Activated T-cell treated with anti-CD3 and anti-CD28 coated beads for 4 hours (primary cell): ENCODE data around the gene ARSG.
"Not testable (repeated sequence)": the region's sequence is repeated elsewhere in the genome, so short reads cannot be mapped to it uniquely, and the experiment has no call there.

ENCODE experiments used
- DNase-seq: peaks from one replicate; pipeline ENCODE4 v3.0.0-alpha.2; 2020

The ARSG gene

DNA sequence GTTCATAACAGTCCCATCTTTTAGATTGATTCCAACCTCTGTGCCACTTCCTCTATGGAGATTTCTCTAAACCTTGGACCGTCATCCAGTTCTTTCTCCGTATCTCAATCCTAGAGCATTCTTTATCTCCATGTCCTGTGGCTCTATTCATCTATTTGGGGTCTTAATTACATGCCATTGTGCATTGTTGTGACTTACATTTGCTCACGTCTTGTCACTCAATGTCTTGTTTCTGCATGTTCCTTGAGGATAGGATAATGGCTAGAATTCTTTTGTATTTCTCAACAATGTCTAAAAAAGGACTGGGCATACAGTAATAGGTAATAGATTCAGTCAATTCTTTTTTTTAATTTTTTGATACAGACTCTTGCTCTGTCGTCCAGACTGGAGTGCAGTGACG lies 50.2 kb downstream of the ARSG start:
- no peak for DNase-seq

DNA sequence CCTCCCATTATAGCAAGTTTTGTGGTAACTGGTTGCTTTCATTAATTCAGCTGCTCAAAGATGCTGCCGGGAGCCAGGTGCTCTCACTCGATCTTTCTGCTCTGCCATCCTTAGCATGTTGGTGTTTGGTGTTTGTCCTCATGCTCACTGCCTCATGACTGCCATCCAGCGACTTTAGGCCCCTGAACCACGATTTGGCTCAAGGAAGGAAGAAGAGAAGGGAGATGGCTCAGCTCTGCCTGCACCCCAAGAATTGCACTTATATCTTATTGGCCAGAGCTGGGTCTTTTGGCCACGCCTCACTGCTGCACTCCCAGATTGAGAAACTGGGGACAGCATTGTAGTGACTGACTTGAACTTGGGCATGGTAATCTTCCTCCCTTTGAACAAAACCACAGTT lies 52.7 kb downstream of the ARSG start:
- DNase-seq: no peak

DNA sequence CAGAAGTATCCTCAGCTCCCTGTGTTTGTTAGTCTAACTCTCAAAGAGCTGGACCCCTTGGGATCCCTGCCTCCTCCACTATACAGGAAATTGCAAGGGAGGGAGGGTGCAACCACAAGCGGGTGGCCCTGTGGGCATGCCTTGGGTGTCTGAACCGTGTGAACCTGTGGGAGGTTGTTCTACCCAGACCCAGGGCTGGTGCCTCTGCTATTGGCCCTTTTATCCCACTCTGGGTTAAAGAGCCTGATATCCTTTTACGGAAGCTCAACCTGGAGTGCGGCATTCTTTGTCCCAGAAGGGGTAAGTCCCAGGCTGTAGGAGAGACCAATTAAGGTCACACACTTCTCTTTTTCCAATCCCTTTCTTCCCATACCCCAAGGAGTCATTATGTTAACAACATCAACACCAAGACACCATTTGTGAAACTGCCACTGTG lies 53.4 kb downstream of the ARSG start:
- peak; percentile 31 for DNase-seq

DNA sequence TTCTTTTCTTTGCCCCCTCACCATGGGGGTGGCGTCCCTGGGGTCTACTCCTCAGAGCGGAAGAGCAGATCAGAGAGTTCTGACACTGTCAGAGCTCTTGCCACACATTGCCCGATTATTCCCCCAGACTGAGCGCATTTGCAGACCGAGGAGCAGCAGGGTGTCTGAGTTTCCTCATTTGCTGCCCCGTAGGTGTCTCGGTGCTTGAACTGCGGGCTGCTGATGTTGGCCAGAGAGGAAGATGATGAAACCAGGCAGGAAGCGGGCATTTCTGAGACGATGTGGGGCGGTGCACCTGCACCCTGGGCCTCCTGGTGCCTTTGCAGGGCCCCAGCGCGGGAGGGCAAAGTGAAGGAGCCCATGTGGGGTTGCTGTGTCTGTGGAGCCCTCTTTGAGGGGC lies 55.2 kb downstream of the ARSG start:
- peak; percentile 44 for DNase-seq

DNA sequence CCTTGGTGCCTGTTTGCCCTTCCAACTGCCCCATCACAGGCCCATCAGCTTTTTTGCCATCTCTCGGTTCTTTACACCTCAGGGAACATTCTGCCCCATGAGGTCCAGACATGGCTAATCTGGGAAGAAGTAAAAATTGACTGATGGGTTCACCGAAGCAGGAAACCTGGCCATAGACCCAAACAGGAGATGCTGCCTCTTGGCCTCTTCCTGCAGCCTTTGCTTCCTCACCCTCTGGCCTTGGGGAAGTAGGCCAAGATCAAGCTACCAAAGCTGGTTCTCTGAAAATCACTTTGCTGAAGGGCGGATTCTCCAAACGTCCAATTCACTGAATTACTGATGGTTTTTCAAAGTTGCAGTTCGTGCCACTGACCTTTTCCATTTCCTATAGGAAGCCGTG lies 56.1 kb downstream of the ARSG start:
- no peak for DNase-seq

DNA sequence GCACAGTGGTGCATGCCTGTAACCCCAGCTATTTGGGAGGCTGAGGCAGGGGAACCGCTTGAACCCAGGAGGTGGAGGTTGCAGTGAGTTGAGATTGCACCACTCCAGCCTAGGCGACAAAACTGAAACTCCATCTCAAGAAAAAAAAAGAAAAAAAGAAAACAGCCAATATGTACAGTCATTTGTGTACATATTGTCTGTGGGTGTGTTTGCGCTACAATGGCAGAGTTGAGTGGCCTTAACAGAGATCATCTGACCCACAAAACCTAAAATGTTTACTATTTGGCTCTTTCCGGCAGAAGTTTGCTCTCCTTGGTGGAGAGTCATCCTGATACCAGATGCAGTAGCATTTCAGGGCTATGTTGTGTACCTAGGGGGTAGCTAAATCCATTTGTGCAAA lies 57.9 kb downstream of the ARSG start:
- no peak for DNase-seq

DNA sequence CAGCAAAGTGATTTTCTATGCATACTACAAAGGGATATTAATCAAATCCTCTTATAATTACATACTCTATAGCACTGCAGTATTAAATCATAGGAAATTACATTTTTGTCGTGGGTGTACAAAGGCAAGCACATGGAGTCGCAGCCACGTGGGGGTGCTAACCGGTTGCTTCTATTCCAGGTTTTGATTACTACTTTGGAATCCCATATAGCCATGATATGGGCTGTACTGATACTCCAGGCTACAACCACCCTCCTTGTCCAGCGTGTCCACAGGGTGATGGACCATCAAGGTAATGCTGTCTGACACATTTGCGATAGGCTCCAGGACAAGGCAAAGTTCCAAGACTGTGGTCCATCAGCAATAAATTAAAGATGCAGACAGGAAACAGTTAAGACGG lies 60.1 kb downstream of the ARSG start:
- no peak for DNase-seq

DNA sequence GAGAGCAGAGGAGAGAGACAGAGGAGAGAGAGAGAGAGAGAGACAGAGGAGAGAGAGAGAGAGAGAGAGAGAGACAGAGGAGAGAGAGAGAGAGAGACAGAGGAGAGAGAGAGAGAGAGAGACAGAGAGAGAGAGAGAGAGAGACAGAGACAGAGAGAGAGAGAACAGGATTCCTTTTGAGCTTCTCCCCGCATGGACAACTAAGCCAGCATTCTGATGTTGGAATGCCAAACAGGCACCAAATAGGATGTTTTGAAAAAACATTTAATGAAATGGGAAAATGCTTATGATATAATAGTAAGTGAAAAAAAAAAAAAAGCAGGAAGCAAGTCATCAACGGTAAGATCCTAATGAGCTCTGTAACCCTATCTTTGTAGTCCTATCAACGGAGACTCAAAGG lies 60.7 kb downstream of the ARSG start:
- no peak for DNase-seq

DNA sequence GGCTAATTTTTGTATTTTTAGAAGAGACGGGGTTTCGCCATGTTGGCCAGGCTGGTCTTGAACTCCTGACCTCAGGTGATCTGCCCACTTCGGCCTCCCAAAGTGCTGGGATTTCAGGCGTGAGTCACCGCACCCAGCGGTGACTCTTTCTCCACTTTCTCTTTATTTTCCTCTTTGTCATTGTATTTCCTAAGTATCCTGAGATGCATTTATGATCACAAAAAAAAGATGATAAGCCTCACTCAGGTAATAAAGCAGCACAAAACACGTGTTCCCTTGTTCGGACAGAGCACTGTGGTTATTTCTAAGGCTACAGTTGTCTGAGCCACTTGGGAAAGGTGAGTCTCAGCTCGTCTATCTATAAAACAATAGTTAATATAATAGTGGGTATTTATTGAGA lies 61.4 kb downstream of the ARSG start:
- not testable (repeated sequence) for DNase-seq

DNA sequence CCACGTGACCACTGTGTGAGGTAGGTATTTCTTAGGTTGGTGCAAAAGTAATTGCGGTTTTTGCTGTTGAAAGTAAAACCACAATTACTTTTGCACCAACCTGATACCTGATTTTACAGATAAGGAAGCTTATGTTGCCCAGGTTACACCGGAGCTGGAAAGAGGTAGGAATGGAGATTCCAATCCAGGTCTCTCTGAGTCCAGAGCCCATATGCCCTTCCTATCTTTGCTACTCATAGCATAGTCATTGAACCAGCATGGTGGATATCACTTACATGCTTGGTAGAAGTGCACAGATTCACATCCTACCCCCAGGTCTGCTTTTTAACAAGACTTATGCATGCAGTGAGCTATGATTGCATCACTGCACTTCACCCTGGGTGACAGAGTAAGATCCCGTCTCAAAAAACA lies 61.8 kb downstream of the ARSG start:
- DNase-seq: no peak

DNA sequence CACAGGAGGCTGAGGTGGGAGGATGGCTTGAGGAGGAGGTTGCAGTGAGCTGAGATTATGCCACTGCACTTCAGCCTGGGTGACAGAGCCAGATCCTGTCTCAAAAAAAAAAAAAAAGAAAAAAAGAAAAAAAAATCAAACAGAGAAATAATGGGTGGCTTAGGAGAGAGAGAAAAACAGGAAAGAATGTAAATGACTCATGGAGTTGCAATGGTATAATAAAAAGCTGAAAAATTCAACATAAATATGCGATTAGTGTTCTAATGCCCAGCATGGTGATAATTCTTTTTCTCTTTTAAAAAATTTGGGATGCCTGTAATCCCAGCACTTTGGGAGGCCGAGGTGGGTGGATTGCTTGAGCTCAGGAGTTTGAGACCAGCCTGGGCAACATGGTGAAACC lies 63.0 kb downstream of the ARSG start:
- DNase-seq: not testable (repeated sequence)

DNA sequence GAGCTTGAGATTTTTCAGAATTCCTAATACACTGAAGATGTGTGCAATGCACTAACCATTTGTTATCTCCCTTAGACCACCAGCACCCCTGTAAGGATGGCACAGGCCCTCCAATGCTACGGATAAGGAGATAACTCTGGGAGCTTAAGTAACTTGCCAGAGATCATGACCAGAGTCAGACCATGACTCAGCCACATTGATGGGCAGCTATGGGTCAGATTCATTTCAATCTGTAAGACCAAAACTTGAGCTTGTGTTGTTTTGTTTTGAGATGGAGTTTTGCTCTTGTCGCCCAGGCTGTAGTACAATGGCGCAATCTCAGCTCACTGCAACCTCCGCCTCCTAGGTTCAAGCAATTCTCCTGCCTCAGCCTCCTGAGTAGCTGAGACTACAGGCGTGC lies 63.8 kb downstream of the ARSG start:
- not testable (repeated sequence) for DNase-seq

DNA sequence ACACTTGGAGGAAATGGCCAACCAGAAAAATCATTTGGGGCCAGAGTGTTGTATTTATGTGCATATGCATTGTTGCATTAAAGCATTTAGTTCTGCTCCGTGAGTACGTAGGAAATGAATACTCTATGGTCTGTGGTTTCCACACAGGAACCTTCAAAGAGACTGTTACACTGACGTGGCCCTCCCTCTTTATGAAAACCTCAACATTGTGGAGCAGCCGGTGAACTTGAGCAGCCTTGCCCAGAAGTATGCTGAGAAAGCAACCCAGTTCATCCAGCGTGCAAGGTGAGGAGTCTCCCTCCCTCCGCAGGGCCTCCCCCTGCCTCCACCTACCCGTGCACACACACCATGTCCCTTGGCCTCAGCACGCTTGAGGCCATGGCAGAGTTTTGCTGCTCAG lies 65.2 kb downstream of the ARSG start:
- peak; percentile 47 for DNase-seq

DNA sequence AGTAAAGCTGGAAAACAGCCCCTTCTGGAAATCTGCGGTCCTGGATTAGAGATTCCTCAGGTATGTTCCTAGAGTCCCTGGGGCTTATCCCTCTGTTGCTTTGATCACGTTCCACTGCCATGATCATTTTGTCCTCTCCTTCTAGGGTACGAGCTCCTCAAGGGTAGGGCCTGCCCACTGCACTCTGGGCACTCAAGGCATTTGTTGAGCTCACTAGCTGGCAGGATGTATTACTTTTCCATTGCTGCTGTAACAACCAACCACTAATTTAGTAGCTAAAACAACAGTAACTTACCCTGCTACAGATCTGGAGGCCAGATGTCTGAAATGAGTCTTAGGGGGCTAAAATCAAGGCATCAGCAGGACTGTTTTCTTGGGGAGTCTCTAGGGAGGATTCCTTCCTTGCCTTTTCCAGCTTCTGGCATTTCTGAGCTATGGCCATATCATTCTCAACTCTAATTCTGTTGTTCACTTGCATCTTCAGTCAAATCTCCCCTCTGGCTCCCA lies 65.7 kb downstream of the ARSG start:
- DNase-seq: no peak

DNA sequence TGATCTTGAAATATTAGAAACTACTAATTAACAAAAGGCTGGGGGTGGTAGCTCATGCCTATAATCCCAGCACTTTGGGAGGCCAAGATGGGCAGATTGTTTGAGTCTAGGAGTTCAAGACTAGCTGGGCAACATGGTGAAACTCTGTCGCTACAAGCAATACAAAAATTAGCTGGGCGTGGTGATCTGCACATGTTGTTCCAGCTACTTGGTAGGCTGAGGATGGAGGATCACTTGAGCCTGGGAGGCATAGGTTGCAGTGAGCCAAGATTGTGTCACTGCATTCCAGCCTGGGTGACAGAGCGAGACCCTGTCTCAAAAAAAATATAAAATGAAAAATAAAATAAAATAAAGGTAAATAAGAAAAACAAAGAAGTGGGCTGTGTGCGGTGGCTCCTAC lies 66.6 kb downstream of the ARSG start:
- DNase-seq: no peak

DNA sequence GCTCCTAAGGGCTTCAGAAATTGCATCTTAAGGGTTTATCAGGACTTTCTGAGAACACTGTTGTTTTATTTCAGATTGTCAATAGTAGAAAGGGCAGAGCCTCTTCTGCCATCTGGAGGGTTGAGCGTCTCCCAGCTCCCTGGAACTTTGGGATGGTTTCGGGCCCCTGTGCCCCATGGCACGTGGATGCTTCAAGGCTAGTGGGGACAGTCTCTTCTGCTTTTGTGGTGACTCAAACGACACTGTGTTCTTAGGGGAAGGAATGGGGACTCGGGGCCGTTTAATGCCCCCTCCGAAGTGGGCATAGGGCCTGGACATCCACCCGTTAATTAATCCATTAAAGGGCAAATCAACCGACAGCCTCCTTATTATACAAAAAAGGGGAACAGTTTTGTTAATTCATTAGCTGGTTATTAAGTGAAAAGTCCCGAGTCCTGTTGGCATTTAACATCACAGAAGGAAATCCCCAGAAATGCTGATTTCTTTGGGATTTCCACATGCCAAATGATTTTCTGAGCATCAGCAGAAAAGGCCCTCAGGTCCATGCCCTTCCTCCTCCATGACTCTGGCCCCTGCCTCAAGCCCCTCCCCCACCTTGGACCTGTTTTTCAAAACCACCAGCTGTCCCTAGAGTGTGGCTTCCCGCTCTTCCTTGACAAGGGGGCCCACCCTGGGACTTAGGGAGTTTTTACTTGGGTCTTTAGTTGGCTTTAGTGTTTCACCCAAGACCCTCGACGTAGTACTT lies 68.7 kb downstream of the ARSG start:
- DNase-seq: no peak

DNA sequence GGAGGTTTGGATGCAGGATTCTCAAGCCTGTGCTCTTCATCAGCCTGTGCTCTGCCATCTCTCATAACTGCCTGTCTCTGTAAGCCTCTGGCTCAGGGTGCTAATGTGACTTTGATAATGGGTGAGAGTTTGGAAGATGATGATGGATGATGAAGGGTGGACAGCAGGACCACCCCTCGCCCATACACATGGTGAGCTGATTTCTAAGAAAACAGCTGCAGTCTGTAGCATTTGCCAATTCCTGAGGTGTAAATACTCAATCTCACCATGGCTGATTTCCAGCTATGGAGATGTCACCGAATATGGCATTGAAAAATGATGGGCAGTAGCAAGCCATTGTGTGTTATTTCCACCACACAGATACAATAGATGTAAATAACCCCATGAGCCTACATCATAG lies 74.2 kb downstream of the ARSG start:
- DNase-seq: no peak

DNA sequence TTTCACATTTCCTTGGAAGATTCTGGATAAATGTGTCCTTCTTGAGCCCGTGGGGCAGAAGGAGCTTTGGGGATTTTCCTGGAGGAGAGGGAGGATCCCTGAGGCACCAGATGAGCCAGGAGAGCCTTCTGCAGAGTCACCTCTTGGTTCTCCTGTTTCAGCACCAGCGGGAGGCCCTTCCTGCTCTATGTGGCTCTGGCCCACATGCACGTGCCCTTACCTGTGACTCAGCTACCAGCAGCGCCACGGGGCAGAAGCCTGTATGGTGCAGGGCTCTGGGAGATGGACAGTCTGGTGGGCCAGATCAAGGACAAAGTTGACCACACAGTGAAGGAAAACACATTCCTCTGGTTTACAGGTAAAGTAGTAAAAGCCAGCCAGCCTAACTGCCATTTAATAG lies 77.1 kb downstream of the ARSG start:
- no peak for DNase-seq

DNA sequence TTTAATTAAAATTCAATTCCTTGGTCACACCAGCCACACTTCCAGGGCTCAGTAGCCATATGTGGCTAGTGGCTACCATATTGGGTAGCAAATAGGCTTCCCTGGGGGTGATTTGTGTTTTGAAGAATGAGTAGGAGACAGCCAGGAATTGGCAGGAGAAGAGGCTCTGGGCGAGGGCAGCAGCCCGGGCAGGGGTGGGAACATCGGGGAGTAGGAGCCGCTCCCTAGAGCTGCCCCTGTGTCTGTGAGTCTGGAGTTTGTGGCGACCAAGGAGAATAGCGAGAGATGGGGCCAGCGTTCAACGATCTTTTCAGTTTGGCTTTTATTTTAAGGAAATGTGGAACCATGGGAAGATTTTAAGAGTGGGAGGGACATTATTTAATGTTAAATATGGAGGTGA lies 84.3 kb downstream of the ARSG start:
- no peak for DNase-seq

DNA sequence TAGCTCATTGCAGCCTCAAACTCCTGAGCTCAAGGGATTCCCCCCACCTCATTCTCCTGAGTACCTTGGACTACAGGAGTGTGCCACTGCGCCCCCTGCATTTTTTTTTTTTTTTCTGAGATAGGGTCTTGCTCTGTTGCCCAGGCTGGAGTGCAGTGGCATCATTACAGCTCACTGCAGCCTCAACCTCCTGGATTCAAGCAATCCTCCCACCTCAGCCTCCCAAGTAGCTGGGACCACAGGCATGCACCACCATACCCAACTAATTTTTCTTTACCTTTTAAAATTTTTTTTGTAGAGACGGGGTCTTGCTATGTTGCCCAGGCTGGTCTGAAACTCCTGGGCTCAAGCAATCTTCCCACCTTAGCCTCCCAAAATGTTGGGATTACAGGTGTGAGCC lies 84.9 kb downstream of the ARSG start:
- not testable (repeated sequence) for DNase-seq

DNA sequence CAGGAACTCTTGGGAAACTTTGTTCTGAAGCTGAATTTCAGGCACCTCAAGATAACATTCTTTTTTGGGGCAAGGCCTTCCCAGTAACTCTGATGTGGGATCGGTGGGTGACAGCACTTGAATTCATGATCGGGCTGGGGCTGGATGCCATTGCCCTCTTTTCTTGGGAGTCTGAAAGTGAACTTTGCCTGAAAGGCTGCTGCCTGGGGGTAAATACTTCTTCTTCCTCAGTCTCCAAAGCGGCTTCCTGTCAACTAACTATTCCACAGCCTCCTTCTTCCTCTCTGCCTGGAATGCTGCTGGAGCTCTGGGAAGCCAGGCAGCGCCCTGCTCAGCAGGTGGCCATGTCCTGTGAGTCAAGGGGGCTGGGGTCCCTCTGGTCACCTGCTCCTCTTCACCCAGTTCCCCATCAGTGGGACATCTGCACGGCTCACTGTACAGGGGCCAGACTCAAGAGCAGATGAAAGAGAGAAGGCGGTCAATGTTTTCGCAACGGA lies 86.5 kb downstream of the ARSG start:
- no peak for DNase-seq

DNA sequence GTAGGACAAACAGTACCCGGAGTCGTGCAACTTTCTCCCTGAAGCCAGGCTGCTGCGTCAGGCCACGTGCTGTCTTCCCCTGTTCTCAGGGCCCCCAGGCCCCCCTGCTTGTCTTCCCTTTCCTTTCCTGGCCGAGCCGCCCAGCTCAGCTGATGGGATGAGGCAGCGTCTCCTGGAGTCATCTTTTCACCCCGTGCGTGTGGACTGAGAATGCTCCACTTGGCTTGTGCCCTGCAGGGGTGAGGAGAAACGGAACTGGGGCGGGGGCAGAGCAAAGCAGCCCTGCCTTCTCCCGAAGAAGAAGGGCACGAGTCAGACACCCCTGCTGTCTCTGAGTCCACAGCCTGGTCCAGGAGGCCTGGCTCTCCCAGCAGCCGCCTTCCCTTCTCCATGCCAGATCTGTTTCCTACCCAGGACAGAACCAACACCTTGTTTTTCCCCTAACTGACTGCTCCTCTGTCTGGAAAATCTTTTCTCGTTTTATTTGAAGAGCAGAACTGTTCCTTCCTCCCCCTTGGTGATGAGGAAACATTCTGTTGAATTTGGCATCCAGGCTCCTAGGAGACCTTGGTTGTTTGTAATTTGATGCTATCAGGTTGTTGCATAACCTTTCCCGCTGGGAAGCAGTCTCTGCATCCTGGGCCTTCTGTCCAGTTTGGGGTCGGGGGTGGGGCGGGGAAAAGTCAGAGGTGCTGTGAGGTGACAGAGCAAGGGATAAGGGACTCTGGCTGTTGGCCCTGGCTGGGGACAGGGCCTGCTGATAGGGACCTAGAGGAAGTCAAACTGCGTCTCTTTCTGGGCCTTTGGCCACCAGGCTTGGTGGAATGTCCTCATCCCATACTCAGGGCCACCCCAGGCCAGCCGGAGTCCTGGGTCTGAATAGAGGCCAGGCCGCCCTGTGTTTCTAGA lies 87.2 kb downstream of the ARSG start:
- no peak for DNase-seq

DNA sequence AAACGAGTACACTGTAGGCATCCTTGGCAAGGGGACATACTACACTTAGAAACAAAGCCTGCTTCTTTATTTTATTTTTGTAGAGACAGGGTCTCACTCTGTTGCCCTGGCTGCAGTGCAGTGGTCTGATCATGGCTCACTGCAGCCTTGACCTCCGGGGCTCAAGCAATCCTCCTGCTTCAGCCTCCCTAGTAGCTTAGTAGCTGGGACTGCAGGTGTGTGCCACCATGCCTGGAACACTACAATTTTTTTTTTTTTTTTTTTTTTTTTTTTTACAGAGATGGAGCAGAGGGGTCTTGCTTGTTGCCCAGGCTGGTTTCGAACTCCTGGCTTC lies 87.8 kb downstream of the ARSG start:
- DNase-seq: no peak
